ENCODE results near the gene SH3TC1.
A peak's percentile ranks its signal among the peaks of the same experiment; 100 is the strongest.

Gene SH3TC1

GRCh38 chr4:8164194-8164565 lies 34.9 kb upstream of the SH3TC1 start:
- DNase-seq (ENCODE audit: low spot score) = no peak

- no peak for DNase-seq (ENCODE audit: low spot score)
These were observed 34.4 kb upstream of the SH3TC1 start for GRCh38 chr4:8164687-8165086.

GRCh38 chr4:8165374-8165896 lies 33.7 kb upstream of the SH3TC1 start:
- no peak for DNase-seq (ENCODE audit: low spot score)

GRCh38 chr4:8167291-8167690 lies 31.8 kb upstream of the SH3TC1 start:
- DNase-seq (ENCODE audit: low spot score) = no peak

DNA sequence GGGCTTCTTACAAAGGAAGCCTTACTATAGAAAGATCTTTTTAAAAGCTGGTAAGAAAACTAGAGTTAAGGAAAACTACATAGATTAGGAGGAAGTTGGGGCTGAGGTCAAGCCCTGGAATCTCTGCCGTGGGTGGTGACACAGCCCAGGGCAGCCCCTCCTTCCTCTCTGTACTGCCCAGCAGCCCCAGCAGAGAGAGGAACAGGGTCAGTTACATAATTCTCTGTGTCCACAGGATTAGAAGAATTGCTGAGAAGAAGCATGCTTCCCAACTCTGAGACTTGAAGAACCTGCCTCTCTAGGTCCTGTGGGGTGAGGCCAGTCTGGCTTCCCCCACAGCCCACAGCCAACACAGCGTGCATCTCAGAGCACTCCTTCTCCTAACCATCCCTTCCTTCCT lies 31.3 kb upstream of the SH3TC1 start:
- no peak for DNase-seq (ENCODE audit: low spot score)

- no peak for DNase-seq (ENCODE audit: low spot score)
These were observed 30.9 kb upstream of the SH3TC1 start for GRCh38 chr4:8168232-8168631.

- no peak for DNase-seq (ENCODE audit: low spot score)
These were observed 30.1 kb upstream of the SH3TC1 start for GRCh38 chr4:8168832-8169598.

GRCh38 chr4:8169763-8170162 lies 29.3 kb upstream of the SH3TC1 start:
- no peak for DNase-seq (ENCODE audit: low spot score)

- no peak for DNase-seq (ENCODE audit: low spot score)
These were observed 28.7 kb upstream of the SH3TC1 start for GRCh38 chr4:8170341-8170740.

- no peak for DNase-seq (ENCODE audit: low spot score)
These were observed 27.8 kb upstream of the SH3TC1 start for GRCh38 chr4:8171266-8171665.

- no peak for DNase-seq (ENCODE audit: low spot score)
These were observed 26.8 kb upstream of the SH3TC1 start for GRCh38 chr4:8171984-8172924.

GRCh38 chr4:8173492-8174242 lies 25.4 kb upstream of the SH3TC1 start:
- no peak for DNase-seq (ENCODE audit: low spot score)

GRCh38 chr4:8174970-8175369 lies 24.1 kb upstream of the SH3TC1 start:
- DNase-seq (ENCODE audit: low spot score) = no peak

- no peak for DNase-seq (ENCODE audit: low spot score)
These were observed 23.4 kb upstream of the SH3TC1 start for GRCh38 chr4:8175686-8176085.

DNA sequence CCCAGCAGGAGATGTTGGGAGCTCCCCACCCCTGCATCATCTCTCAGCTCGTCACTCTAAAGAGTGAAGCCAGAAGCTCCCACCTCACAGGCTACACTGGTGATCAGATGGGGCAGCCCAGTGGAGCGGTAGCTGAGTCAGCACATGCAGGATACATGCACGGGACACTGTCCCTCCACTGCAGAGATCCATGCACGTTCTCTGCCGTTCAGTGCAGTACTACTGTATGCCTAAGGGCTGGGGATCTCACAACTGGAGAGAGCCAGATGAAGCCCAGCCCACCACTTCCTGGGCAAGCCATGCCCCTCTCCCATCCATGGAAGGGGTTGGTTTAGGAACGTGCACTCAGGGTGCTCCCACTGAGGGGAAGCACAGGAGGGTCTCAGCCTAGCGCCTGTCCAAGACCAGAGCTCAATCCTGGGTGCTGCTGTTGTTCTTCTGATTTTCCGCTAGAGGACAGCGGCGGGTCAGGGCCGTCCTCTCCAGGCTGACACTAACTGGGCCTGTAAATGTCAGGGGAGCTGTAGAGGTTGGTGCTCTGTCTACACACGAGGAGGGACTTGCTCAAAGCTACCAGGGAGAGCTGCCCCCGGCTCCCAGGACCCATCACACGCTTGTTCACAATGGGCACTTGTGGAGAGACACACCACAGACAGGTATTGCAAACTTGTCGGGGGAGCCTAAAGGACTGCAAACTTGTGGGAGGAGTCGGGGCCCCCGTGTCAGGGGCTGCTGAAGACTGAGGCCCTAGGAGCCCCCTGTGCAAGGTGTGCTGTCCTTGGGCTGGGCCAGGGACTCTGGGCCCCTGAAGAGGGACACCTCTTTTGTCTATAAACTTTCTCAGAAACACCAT lies 22.3 kb upstream of the SH3TC1 start:
- peak; percentile 85 for DNase-seq (ENCODE audit: low spot score)

GRCh38 chr4:8177552-8177951 lies 21.5 kb upstream of the SH3TC1 start:
- DNase-seq (ENCODE audit: low spot score) = no peak

DNA sequence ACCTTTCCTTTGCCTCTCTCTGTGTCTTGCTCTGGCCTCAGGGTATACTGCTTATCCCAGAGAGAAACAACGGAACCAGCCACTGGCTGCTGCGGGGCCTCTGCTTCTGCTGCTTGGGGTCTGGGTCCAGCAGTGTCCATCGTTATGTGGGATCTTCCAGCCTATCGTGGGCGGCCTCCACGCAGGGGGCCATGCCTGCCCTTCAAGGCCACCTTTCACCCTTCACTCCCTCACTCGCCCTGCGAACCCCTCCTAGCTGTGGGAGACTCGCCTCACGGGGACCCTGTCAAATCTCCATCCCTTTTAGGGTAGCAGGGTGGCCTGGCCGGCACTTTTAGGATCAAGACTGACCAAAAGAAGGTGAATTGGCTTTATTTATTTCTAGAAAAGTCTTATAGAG lies 21.1 kb upstream of the SH3TC1 start:
- DNase-seq (ENCODE audit: low spot score) = no peak

GRCh38 chr4:8179074-8179473 lies 20.0 kb upstream of the SH3TC1 start:
- no peak for DNase-seq (ENCODE audit: low spot score)

GRCh38 chr4:8179771-8180170 lies 19.3 kb upstream of the SH3TC1 start:
- DNase-seq (ENCODE audit: low spot score) = no peak

DNA sequence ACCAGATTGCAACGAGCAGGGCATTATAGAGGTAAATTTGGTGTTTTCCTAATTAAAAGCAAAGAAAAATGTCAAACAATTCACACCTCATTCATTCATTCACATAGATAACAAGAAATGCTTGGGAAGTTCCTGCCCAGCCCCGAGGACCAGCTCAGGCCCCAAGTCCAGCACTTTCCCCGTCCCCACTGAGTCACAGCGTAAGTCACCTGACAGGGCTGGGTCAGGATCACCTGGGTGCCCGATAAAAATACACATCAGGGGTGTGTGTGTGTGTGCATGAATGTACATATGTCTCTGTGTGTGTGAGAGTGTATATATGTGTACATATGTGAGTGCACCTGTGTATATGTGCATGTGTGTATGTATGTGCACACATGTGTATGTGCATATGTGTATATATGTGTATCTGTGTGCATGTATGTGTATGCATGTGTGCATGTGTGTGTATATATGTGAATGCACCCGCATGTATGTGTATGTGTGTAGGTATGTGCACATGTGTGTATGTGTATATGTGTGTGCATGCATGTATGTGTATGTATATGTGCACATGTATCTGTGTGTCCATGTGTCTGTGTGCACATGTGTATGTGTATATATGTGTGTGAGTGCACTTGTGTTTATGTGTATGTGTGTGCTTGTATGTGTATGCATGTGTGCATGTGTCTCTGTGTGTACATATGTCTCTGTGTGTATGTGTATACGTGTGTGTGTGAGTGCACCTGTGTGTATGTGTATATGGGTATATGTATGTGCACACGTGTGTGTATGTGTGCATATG lies 18.6 kb upstream of the SH3TC1 start:
- DNase-seq (ENCODE audit: low spot score) = no peak

DNA sequence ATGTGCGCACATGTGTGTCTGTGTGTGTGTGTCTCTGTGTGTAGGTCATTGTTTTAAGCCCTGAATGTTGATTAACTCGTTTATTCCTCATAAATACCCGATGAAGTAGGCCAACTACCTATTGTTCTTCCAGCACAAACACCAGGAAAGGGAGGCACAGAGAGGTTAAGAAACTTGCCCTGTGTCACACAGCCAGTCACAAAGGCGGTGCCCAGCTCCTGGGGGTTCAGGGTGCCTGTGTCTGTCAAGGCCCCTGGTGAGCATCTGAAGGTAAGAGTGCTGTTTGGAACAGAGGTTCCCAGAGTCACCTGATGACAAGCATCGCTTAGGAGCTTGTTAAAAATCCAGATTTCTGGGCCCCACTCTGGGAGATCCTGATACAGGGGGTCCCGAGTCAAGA lies 18.0 kb upstream of the SH3TC1 start:
- no peak for DNase-seq (ENCODE audit: low spot score)
